Fibroblast of lung (primary cell): Measurements from ENCODE around the gene FAM114A1. TPM values are rescaled to one million over a fixed set of nuclear protein-coding genes. Genes with fewer than 3 reads are reported as not detected.
"Not testable (repeated sequence)": the region's sequence is repeated elsewhere in the genome, so short reads cannot be mapped to it uniquely, and the experiment has no call there.

Source experiments
- DNase-seq, 2 donors: peaks; one replicate each; pipeline versions ENCODE4 v3.0.0 to v3.0.0-alpha.2; 2010; ENCODE audit warnings: low read depth in 2 of 2
- H2AFZ ChIP-seq: 2 replicates; pipeline ENCODE4 v1.5.1; 2012; ENCODE audit warnings: low read length, control low read depth, inconsistent platforms
- H3K27ac ChIP-seq: 2 replicates; pipeline ENCODE4 v1.5.1; 2011; ENCODE audit warnings: low read length, control low read depth; ENCODE audit not compliant: insufficient read depth
- H3K27me3 ChIP-seq: 2 replicates; pipeline ENCODE4 v1.5.1; 2011; ENCODE audit warnings: mild to moderate bottlenecking, low read length; ENCODE audit not compliant: control insufficient read depth, insufficient read depth
- H3K36me3 ChIP-seq: 2 replicates; pipeline ENCODE4 v1.5.1; 2011; ENCODE audit warnings: low read length; ENCODE audit not compliant: control insufficient read depth, insufficient read depth
- H3K4me1 ChIP-seq: 2 replicates; pipeline ENCODE4 v1.5.1; 2011; ENCODE audit warnings: low read length; ENCODE audit not compliant: control insufficient read depth, insufficient read depth; ENCODE audit errors: extremely low read depth
- H3K4me2 ChIP-seq: 2 replicates; pipeline ENCODE4 v1.5.1; 2011; ENCODE audit warnings: low read length, control low read depth; ENCODE audit not compliant: insufficient read depth; ENCODE audit errors: extremely low read depth
- H3K4me3 ChIP-seq, 4 experiments: fragments of 200-600 bp in 1 of 4; sonication (generic) in 1 of 4; replicated peaks in 1 of 4; 2 replicates each; pipeline ENCODE4 v1.5.1; 2011 to 2016; ENCODE audit warnings: low read length in 4 of 4, low read depth in 3 of 4, mild to moderate bottlenecking in 3 of 4, control low read depth in 2 of 4, inconsistent platforms in 1 of 4, mixed read lengths in 1 of 4; ENCODE audit not compliant: insufficient read depth in 1 of 4; ENCODE audit errors: control extremely low read depth in 1 of 4
- H3K79me2 ChIP-seq: 2 replicates; pipeline ENCODE4 v1.5.1; 2012; ENCODE audit warnings: mild to moderate bottlenecking, low read length, inconsistent platforms; ENCODE audit not compliant: control insufficient read depth, insufficient read depth
- H3K9ac ChIP-seq: 2 replicates; pipeline ENCODE4 v1.5.1; 2011; ENCODE audit warnings: mild to moderate bottlenecking, low read length, control low read depth; ENCODE audit not compliant: insufficient read depth
- H3K9me3 ChIP-seq: 2 replicates; pipeline ENCODE4 v1.5.1; 2012; ENCODE audit warnings: low read depth, low read length; ENCODE audit not compliant: control insufficient read depth, insufficient read depth
- H4K20me1 ChIP-seq: 2 replicates; pipeline ENCODE4 v1.5.1; 2011; ENCODE audit warnings: low read length; ENCODE audit not compliant: control insufficient read depth, insufficient read depth; ENCODE audit errors: extremely low read depth
- CTCF ChIP-seq, 2 donors: IDR thresholded peaks in 1 of 2; conservative IDR thresholded peaks in 1 of 2; 1 replicate in 1 of 2; 2 replicates in 1 of 2; pipeline ENCODE4 v1.5.1; 2011 to 2012; ENCODE audit warnings: low read length in 2 of 2, control low read depth in 1 of 2, inconsistent platforms in 1 of 2, low read depth in 1 of 2, mild to moderate bottlenecking in 1 of 2
- EZH2 ChIP-seq: IDR thresholded peaks from 2 replicates; pipeline ENCODE4 v1.5.1; 2012; ENCODE audit warnings: low read length, control low read depth, mild to moderate bottlenecking; ENCODE audit errors: missing control alignments
- polyA plus RNA-seq, 2 donors: library from polyadenylated mRNA; depleted of rRNA in 1 of 2; stranded (reverse) in 1 of 2; unstranded in 1 of 2; fragments of >200 nt; gene quantifications; 2 replicates each; pipeline ENCODE4 v1.2.1, GENCODE V29; 2011 to 2012; ENCODE audit warnings: missing spikeins in 1 of 2
- total RNA-seq: library from RNA; depleted of rRNA; stranded (reverse); fragments of >200 nt; gene quantifications from 2 replicates; pipeline ENCODE4 v1.2.1, GENCODE V29; 2014

The FAM114A1 gene
- total and polyA plus RNA-seq, 2 donors (not counting 1 experiment from before 2014, with no cell fraction given), result 296 to 402 TPM

DNA sequence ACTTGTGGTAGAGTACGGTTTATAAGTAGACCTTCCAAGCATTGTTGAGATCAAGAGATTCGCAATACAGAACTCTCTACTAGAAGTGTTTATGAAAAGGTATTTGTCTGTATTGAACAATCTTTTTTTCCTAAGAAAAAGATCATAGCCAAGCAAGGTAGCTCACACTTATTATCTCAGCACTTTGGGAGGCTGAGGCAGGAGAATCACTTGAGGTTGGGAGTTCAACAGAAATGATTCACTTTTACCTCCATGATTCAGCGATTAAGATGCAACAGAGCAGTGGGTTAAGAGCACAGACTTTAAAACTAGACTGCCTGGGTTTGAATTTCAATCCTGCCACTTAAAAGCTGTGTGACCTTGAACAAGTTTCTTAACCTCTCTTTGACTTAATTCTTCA is 90.3 kb downstream of the FAM114A1 start:
- Histone ChIP-seq H4K20me1 (no peaks in the 10 kb centered on the region), H3K4me2 (no peak overlapping the region), H3K79me2 (no peaks in the 10 kb centered on the region), H3K4me3 (no peak overlapping the region), H3K9me3 (no peaks in the 10 kb centered on the region), H3K4me1 (no peaks in the 10 kb centered on the region), H3K27ac (no peak overlapping the region), H3K27me3 (no peaks in the 10 kb centered on the region), H2AFZ (no peak overlapping the region), H3K36me3 (no peaks in the 10 kb centered on the region), H3K9ac (no peak overlapping the region)
- TF ChIP-seq EZH2, result no peak
- TF ChIP-seq CTCF (conservative IDR thresholded peaks at IDR 0.05 in 1 of 2, IDR thresholded peaks at IDR 0.05 in 1 of 2; ENCODE audit: low read depth in 1 of 2, low read length in 2 of 2), result no peak
- DNase-seq, result no peak

GRCh38 chr4:38958453-38959190 is 91.0 kb downstream of the FAM114A1 start:
- no peak overlapping the region for H3K9ac ChIP-seq
- TF ChIP-seq CTCF (conservative IDR thresholded peaks at IDR 0.05 in 1 of 2, IDR thresholded peaks at IDR 0.05 in 1 of 2; ENCODE audit: low read depth in 1 of 2, low read length in 2 of 2), result peak in 1 of 2 donors; percentile 13
- TF ChIP-seq EZH2, result no peak

DNA sequence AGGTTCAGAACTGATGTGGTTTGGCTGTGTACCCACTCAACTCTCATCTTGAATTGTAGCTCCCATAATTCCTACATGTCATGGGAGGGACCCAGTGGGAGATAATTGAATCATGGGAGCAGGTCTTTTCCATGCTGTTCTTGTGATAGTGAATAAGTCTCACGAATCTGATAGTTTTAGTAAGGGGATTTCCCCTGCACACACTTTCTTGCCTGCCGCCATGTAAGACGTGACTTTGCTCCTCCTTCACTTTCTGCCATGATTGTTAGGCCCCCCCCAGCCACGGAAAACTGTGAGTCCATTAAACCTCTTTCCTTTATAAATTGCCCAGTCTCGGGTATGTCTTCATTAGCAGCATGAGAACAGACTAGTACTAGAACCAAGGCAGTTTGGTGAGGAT is 91.6 kb downstream of the FAM114A1 start:
- not testable (repeated sequence) for H3K27me3 ChIP-seq, DNase-seq, H3K9me3 ChIP-seq, H3K27ac ChIP-seq, H2AFZ ChIP-seq, H3K79me2 ChIP-seq, H4K20me1 ChIP-seq, H3K9ac ChIP-seq, H3K4me3 ChIP-seq, H3K36me3 ChIP-seq, H3K4me2 ChIP-seq, H3K4me1 ChIP-seq

More at GRCh38 chr4:38958453-38959190, 91.0 kb downstream of the FAM114A1 start:
- Histone ChIP-seq H3K27ac (no peak overlapping the region), H3K4me1 (no peaks in the 10 kb centered on the region), H3K4me2 (no peak overlapping the region), H3K4me3 (no peak overlapping the region), H3K36me3 (no peaks in the 10 kb centered on the region), H2AFZ (no peak overlapping the region), H3K79me2 (no peaks in the 10 kb centered on the region), H3K9me3 (no peaks in the 10 kb centered on the region), H4K20me1 (no peaks in the 10 kb centered on the region), H3K27me3 (no peaks in the 10 kb centered on the region)
- DNase-seq, result peak in 1 of 2 donors; percentile 83
